Cerebellar nuclear complex (tissue), 1 donor: ENCODE results near the gene TOP2B.

Experiments
- DNase-seq, 2 experiments: peaks; one replicate each; lab custom pipeline; 2025; lab: John Stamatoyannopoulos, UW

The TOP2B gene

GRCh38 chr3:25673738-25674298 lies 9.1 kb upstream of the TOP2B start:
- no peak for DNase-seq

DNA sequence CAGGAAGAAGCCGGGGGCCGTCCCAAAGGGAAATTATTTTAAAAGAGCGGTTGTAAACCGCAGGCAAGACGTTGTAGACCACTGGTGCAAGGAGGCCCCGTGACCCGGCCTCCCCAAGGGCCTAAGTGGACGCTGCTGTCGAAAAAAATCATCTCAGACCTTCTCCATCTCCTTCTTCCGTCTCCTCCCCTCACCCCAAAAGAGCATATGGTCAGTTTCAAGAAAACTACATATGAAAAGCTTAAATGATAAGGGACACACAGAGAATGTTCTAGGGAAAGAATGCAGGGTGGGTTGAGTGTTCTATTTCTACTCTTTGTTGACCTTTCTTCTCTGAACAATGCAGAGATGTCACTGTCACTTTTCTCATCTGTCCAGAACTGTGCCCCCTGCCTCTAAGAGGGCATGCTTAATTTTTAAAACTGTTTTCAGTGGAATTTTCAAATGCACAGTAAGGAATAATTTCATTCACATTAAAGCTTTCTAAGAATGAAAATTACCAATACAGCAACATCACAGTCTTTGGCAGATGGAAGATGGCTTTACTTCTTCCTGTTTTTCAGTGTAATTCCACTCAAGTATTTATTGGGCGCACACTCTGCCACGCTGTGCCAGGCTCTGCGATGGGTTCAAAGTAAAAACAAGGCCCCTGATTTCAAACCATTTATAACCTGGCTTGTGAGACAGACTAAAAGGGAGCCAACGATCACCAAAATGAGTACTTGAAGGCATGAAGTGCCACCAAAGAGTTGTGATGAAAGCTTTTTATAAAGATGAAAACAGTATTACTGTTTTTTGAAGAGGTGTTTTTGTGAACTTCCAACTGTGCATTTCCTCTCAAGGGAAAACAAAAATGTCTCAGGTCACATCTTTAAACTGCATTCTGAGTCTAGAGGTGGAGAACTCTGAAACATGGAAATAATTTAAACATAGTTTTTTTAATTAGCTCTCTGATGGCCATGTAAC lies 891 bp upstream of the TOP2B start:
- no peak for DNase-seq

DNA sequence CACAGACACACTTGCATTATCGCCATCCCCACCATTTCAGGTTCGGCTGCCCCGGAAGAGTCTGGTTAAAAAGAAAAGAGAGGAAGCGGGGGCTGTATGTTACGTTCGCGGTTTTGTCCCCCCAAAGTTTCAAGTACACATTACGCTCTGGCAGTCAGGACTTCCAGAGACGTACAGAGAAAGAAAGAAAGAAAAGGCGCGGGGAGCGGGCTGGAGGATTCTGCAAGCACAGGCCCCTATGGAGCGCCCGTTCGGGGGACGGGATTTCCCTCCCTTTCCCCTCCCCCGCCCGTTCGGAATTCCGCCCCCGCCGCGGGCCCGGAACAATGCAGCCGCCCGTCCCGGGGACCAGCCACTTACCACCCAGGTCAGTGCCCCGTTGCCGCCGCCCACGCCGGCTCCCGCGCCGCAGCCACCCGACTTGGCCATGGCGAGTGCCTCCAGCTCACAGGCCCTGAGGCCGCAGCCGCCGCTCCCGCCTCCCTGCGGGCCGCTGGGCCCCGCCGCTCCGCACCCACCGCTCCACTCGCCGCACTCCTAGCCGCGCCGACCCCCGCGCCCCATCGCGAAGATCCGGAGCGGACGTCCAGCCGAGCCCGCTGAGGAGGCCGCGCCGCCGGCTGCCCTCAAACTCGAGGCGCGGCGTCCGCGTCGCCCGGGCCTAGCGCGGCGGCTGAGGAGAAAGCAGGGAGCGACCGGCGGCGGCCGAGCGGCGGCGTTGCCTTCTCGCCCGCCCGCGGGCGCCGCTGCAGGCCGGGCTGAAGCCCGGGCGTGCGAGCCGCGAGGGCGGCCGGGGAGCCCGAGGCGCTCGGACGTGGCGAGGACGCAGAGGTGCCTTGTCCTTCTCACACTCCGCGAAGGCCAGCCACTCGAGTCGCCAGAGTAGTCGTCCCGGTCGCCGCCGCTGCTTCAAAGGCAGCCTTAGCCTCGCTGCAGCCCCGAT lies 567 bp downstream of the TOP2B start:
- DNase-seq: no peak

GRCh38 chr3:25663347-25663868 lies 1.3 kb downstream of the TOP2B start:
- no peak for DNase-seq

DNA sequence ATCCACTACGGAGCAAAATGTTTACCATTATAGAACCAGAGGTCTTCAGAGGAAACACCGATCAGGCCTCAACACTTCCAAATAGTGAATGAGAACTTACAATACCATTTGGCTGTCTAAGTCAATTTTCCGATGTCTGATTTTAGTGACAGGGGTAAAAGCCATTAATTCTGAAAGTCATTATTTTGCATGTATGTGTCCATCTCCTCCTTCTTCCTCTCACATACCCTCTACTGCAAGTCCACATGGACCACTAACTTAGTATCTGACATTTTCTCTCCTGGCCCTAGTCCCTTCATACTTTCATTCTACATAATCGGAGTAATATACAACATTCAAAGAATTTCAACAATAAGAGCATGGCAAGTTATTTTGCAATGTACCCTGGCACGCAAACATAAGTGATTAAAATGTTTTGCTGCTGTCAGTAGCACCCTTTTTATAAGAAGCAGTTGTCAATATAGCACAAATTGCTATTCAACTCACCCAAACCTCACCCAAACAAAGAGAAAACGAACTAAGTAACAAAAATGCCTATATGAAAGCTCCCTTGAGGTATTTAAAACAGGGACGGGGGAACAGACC lies 1.9 kb downstream of the TOP2B start:
- DNase-seq: no peak

GRCh38 chr3:25661694-25662437 lies 2.8 kb downstream of the TOP2B start:
- no peak for DNase-seq

- DNase-seq: no peak
These were observed 5.9 kb downstream of the TOP2B start for GRCh38 chr3:25658836-25659235.

DNA sequence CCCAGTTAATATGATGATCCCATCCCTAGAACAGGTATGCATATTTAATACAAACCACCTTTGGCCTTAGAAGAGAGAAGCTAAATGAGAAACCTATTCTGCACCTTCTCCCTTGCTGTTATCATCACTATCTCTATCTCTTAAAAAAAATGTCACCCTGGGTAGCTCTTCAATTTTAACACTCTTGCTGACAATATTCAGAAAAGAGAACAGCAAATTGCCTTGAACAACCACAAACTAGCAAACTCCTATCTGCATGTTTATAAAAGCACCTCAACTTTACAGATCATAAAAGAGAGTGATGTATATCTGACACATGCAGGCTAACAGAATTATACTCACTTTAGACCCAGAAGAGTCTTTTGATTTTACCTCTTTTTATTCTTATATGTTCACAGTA lies 7.4 kb downstream of the TOP2B start:
- DNase-seq: no peak

- DNase-seq: no peak
These were observed 9.0 kb downstream of the TOP2B start for GRCh38 chr3:25655659-25656058.

DNA sequence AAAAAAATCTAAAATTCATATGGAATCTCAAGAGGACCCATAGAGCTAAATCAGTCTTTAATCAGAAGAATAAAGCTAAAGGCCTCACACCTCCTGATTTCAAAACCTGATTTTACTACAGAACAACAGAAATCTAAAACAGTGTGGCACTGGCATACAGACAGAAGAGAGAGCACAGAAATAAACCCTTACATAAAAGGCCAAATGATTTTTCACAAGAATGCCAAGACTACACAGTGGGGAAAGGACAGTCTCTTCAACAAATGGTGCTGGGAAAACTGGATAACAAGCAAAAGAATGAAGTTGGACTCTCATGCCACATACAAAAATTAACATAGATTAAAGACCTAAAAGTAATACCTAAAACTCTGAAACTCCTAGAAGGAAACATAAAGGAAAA lies 10.1 kb downstream of the TOP2B start:
- DNase-seq: peak in 1 of 2 experiments; percentile 11

DNA sequence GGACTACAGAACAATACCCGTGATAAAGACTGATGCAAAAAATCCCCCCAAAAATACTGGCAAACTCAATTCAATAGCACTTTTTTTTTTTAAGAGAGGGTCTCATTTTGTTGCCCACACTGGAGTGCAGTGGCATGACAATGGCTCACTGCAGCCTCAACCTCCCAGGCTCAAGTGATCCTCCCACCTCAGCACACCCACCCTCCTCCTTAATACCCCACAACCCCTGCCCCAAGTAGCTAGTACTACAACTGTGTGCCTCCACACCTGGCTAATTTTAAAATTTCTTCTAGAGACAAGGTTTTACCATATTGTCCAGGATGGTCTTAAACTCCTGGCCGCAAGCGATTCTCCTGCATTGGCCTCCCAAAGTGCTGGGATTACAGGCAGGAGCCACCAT lies 11.4 kb downstream of the TOP2B start:
- no peak for DNase-seq

DNA sequence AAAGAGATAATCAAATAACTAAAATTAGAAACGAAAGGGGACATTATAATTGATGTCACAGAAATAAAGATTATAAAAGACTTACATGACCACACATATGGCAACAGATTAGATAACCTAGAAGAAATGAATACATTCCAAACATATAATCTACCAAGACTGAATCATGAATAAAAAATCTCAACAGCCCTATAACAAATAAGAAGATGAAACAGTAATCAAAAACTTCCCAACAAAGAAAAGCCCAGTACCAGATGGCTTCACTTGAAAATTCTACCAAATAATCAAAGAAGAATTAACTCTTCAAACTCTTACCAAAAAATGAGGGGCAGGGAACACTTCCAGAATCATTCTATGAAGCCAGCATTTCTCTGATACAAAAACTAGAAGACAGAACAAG lies 11.8 kb downstream of the TOP2B start:
- DNase-seq: no peak

- no peak for DNase-seq
These were observed 15.5 kb downstream of the TOP2B start for GRCh38 chr3:25648925-25649830.

GRCh38 chr3:25648107-25648535 lies 16.6 kb downstream of the TOP2B start:
- DNase-seq: no peak

GRCh38 chr3:25635038-25635437 lies 29.7 kb downstream of the TOP2B start:
- no peak for DNase-seq

GRCh38 chr3:25633919-25634318 lies 30.8 kb downstream of the TOP2B start:
- no peak for DNase-seq

GRCh38 chr3:25631989-25632388 lies 32.7 kb downstream of the TOP2B start:
- no peak for DNase-seq

GRCh38 chr3:25621087-25621486 lies 43.6 kb downstream of the TOP2B start:
- no peak for DNase-seq

GRCh38 chr3:25620493-25620892 lies 44.2 kb downstream of the TOP2B start:
- DNase-seq: no peak

- no peak for DNase-seq
These were observed 45.3 kb downstream of the TOP2B start for GRCh38 chr3:25619382-25619781.
